Calu3 (cell line): Measurements from ENCODE around the gene GATAD2A. TPM values are rescaled to one million over a fixed set of nuclear protein-coding genes. Genes with fewer than 3 reads are reported as not detected.

ENCODE experiments used
- BruUV-seq: library from RNA; stranded (reverse); fragments of 400-500 nt; replicated peaks from 2 replicates; lab custom pipeline; 2021; lab: Mats Ljungman, UMichigan
- CTCF ChIA-PET: fragments of 300-600 bp; sonication (Branson Sonifier 250); formaldehyde crosslinking; loops from one replicate; lab custom pipeline; 2022; ENCODE audit warnings: antibody characterized with exemption; lab: Charles Lee
- DNase-seq: peaks from one replicate; pipeline ENCODE4 v3.0.0; 2022
- H3K27ac Mint-ChIP-seq: one replicate; pipeline ENCODE4 v1.8.0; 2022; ENCODE audit warnings: mixed read lengths; ENCODE audit not compliant: unreplicated experiment
- H3K27me3 Mint-ChIP-seq: one replicate; pipeline ENCODE4 v1.8.0; 2022; ENCODE audit warnings: mixed read lengths; ENCODE audit not compliant: unreplicated experiment
- H3K36me3 Mint-ChIP-seq: one replicate; pipeline ENCODE4 v1.8.0; 2022; ENCODE audit warnings: mild to moderate bottlenecking, moderate library complexity, mixed read lengths; ENCODE audit not compliant: insufficient read depth, unreplicated experiment
- H3K4me1 Mint-ChIP-seq: one replicate; pipeline ENCODE4 v1.8.0; 2022; ENCODE audit warnings: mild to moderate bottlenecking, low read depth, mixed read lengths; ENCODE audit not compliant: unreplicated experiment
- H3K4me3 Mint-ChIP-seq: one replicate; pipeline ENCODE4 v1.8.0; 2022; ENCODE audit warnings: mild to moderate bottlenecking, low read depth, moderate library complexity, mixed read lengths; ENCODE audit not compliant: unreplicated experiment
- H3K9me3 Mint-ChIP-seq: one replicate; pipeline ENCODE4 v1.8.0; 2022; ENCODE audit warnings: low read depth, mixed read lengths; ENCODE audit not compliant: unreplicated experiment
- intact Hi-C: fragments of 100-400 bp; cut with micrococcal nuclease; formaldehyde crosslinking; loops from one replicate; pipeline ENCODE4 v1.10.0; 2022; ENCODE audit not compliant: unreplicated experiment
- total RNA-seq: library from RNA; stranded (reverse); gene quantifications from 2 replicates; pipeline ENCODE4 v1.2.3, GENCODE V29; 2022
- TF ChIP-seq, protein P1 (sequence below): fragments of 200-600 bp; IDR thresholded peaks from one replicate; pipeline ENCODE4 v1.8.0; 2022; ENCODE audit warnings: antibody characterized with exemption; ENCODE audit not compliant: unreplicated experiment

GATAD2A gene
- total RNA-seq, 1 experiment from 2014 or later: 79.8 TPM

- intact Hi-C loops: no loop called here
- no peak overlapping the region for H3K4me3 Mint-ChIP-seq
- no peak for DNase-seq
- no TSS peak for BruUV-seq
- no peaks in the 10 kb centered on the region for H3K27me3 Mint-ChIP-seq
- CTCF ChIA-PET: interaction anchor here (0.6 kb wide), 1 partner anchor 195 kb away, joined by 4 read pairs; no protein-coding TSS in a partner anchor
- no peak overlapping the region for H3K27ac Mint-ChIP-seq
- TF ChIP-seq, protein P1, sequence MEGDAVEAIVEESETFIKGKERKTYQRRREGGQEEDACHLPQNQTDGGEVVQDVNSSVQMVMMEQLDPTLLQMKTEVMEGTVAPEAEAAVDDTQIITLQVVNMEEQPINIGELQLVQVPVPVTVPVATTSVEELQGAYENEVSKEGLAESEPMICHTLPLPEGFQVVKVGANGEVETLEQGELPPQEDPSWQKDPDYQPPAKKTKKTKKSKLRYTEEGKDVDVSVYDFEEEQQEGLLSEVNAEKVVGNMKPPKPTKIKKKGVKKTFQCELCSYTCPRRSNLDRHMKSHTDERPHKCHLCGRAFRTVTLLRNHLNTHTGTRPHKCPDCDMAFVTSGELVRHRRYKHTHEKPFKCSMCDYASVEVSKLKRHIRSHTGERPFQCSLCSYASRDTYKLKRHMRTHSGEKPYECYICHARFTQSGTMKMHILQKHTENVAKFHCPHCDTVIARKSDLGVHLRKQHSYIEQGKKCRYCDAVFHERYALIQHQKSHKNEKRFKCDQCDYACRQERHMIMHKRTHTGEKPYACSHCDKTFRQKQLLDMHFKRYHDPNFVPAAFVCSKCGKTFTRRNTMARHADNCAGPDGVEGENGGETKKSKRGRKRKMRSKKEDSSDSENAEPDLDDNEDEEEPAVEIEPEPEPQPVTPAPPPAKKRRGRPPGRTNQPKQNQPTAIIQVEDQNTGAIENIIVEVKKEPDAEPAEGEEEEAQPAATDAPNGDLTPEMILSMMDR: no peak
- H3K4me1 Mint-ChIP-seq: peaks cover 8% of the 10 kb centered on the region
- H3K9me3 Mint-ChIP-seq: no peaks in the 10 kb centered on the region
- H3K36me3 Mint-ChIP-seq: peaks cover 6% of the 10 kb centered on the region
These were observed 27.3 kb downstream of the GATAD2A start for GRCh38 chr19:19432732-19433131.

GRCh38 chr19:19433666-19434213, 28.3 kb downstream of the GATAD2A start:
- Mint-ChIP-seq H3K27me3 (no peaks in the 10 kb centered on the region), H3K36me3 (peaks cover 6% of the 10 kb centered on the region), H3K4me1 (peaks cover 8% of the 10 kb centered on the region), H3K9me3 (no peaks in the 10 kb centered on the region), H3K27ac (no peak overlapping the region), H3K4me3 (no peak overlapping the region)
- no TSS peak for BruUV-seq
- intact Hi-C loops: no loop called here
- CTCF ChIA-PET: interaction anchor here (0.6 kb wide), 1 partner anchor 10 kb away, joined by 3 read pairs; no protein-coding TSS in a partner anchor
- no peak for DNase-seq
- TF ChIP-seq, protein P1: no peak

DNA sequence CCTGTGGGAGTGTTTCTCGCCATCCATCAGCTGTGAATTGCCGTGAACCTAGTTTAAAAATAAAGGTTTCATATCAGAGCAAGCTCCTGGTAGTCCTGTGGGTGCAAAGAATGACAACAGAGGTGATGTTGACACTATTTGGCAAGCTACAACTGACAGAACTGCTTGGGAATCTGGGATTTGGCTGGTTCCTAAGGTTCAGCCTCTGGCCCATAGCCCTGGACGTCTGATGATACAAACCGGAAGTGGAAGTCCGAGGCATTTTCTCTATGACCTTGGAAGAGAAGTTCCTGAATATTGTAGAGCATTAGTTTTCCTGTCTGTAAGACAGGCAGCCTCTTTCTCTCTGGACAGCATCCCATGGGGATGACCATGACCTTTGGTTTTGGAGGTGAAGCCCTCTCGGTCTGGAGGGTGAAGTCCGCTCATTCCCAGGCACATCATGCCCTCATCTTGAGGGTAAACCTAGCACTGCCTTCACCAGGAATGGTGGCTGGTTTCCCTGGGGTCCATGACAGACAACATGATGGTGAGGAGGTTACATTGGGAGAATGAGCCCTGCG, 29.1 kb downstream of the GATAD2A start:
- no peak for DNase-seq
- Mint-ChIP-seq H3K27ac (no peak overlapping the region), H3K27me3 (no peaks in the 10 kb centered on the region), H3K4me3 (no peak overlapping the region), H3K36me3 (peaks cover 6% of the 10 kb centered on the region), H3K9me3 (no peaks in the 10 kb centered on the region), H3K4me1 (peaks cover 8% of the 10 kb centered on the region)
- intact Hi-C loops: no loop called here
- CTCF ChIA-PET: no interaction called here
- no TSS peak for BruUV-seq
- TF ChIP-seq, protein P1: no peak

GRCh38 chr19:19436137-19436691, 30.7 kb downstream of the GATAD2A start:
- TF ChIP-seq, protein P1: no peak
- DNase-seq: no peak
- Mint-ChIP-seq H3K27me3 (no peaks in the 10 kb centered on the region), H3K27ac (no peak overlapping the region), H3K4me1 (peaks cover 8% of the 10 kb centered on the region), H3K9me3 (no peaks in the 10 kb centered on the region), H3K4me3 (no peak overlapping the region), H3K36me3 (peaks cover under 1% of the 10 kb centered on the region)
- intact Hi-C loops: no loop called here
- CTCF ChIA-PET: interaction anchor here (1.2 kb wide), 1 partner anchor 10 kb away, joined by 3 read pairs; no protein-coding TSS in a partner anchor
- BruUV-seq: no TSS peak
